SK-N-SH (cell line): ENCODE measurements around the gene SMIM41. TPM values are rescaled to one million over a fixed set of nuclear protein-coding genes. Genes with fewer than 3 reads are reported as not detected.

Experiments used
- CTCF ChIA-PET: fragments of 300-600, 350-600 bp; formaldehyde crosslinking; extraction: SDS; loops from one replicate; lab custom pipeline; 2021; lab: Yijun Ruan, JAX
- POLR2A ChIA-PET: fragments of 350-600 bp; sonication (Branson Sonifier 250); formaldehyde crosslinking; extraction: SDS; loops from one replicate; lab custom pipeline; 2020; ENCODE audit warnings: antibody characterized with exemption, inconsistent platforms; lab: Yijun Ruan, JAX
- DNase-seq: peaks from one replicate; pipeline ENCODE4 v3.0.0; 2012
- H2AFZ ChIP-seq: fragments of 200-600 bp; sonication (generic); 2 replicates; pipeline ENCODE4 v1.8.1; 2016; ENCODE audit warnings: antibody characterized with exemption, mild to moderate bottlenecking, low read depth
- H3F3A ChIP-seq: fragments of 200-600 bp; sonication (generic); replicated peaks from 2 replicates; pipeline ENCODE3; 2016; ENCODE audit warnings: antibody characterized with exemption, mild to moderate bottlenecking; ENCODE audit not compliant: insufficient read depth
- H3K27ac ChIP-seq, 2 experiments: fragments of 200-500 bp in 1 of 2; fragments of 200-600 bp in 1 of 2; sonication (Bioruptor generic) in 1 of 2; sonication (generic), shearing (Covaris generic) in 1 of 2; 2 replicates each; pipeline versions ENCODE4 v1.5.1 to v1.6.1; 2014 to 2016; ENCODE audit warnings: low read depth in 2 of 2, inconsistent platforms in 1 of 2, low read length in 1 of 2, mild to moderate bottlenecking in 1 of 2, mixed read lengths in 1 of 2
- H3K27me3 ChIP-seq: fragments of 200-600 bp; sonication (generic), shearing (Covaris generic); 2 replicates; pipeline ENCODE4 v1.6.1; 2016; ENCODE audit warnings: mixed run types; ENCODE audit not compliant: insufficient read depth
- H3K36me3 ChIP-seq, 2 experiments: fragments of 200-500 bp in 1 of 2; fragments of 200-600 bp in 1 of 2; sonication (Bioruptor generic) in 1 of 2; sonication (generic) in 1 of 2; replicated peaks in 1 of 2; 2 replicates each; pipeline versions ENCODE3 to v1.5.1; 2014 to 2016; ENCODE audit warnings: low read length in 1 of 2, mild to moderate bottlenecking in 1 of 2; ENCODE audit not compliant: insufficient read depth in 2 of 2, control insufficient read depth in 1 of 2
- H3K4me1 ChIP-seq, 2 experiments: fragments of 200-500 bp in 1 of 2; fragments of 200-600 bp in 1 of 2; sonication (Bioruptor generic) in 1 of 2; sonication (generic), shearing (Covaris generic) in 1 of 2; 2 replicates each; pipeline versions ENCODE4 v1.5.1 to v1.6.1; 2014 to 2016; ENCODE audit warnings: low read depth in 1 of 2, low read length in 1 of 2, mixed run types in 1 of 2; ENCODE audit not compliant: insufficient read depth in 2 of 2, control insufficient read depth in 1 of 2
- H3K4me2 ChIP-seq: fragments of 200-600 bp; sonication (generic), shearing (Covaris generic); 2 replicates; pipeline ENCODE4 v1.6.1; 2017; ENCODE audit warnings: mixed run types
- H3K4me3 ChIP-seq, 2 experiments: fragments of 200-500 bp in 1 of 2; fragments of 200-600 bp in 1 of 2; sonication (Bioruptor generic) in 1 of 2; sonication (generic), shearing (Covaris generic) in 1 of 2; 2 replicates each; pipeline versions ENCODE4 v1.5.1 to v1.8.1; 2014 to 2016; ENCODE audit warnings: low read depth in 2 of 2, inconsistent platforms in 1 of 2, low read length in 1 of 2, mild to moderate bottlenecking in 1 of 2, mixed read lengths in 1 of 2, moderate library complexity in 1 of 2
- H3K79me2 ChIP-seq: fragments of 200-600 bp; sonication (generic); 2 replicates; pipeline ENCODE4 v1.8.1; 2017; ENCODE audit warnings: mild to moderate bottlenecking; ENCODE audit not compliant: insufficient read depth
- H3K9ac ChIP-seq: fragments of 200-600 bp; sonication (generic); 2 replicates; pipeline ENCODE4 v1.6.1; 2017; ENCODE audit warnings: mixed run types
- H3K9me2 ChIP-seq: fragments of 200-600 bp; sonication (generic); 2 replicates; pipeline ENCODE4 v1.6.1; 2017; ENCODE audit warnings: mixed run types
- H3K9me3 ChIP-seq: fragments of 200-600 bp; sonication (generic); 2 replicates; pipeline ENCODE4 v1.6.1; 2017; ENCODE audit warnings: mixed run types, mild to moderate bottlenecking, moderate library complexity
- H4K20me1 ChIP-seq: fragments of 200-600 bp; sonication (generic); 2 replicates; pipeline ENCODE4 v1.6.1; 2017; ENCODE audit warnings: mild to moderate bottlenecking, mixed run types; ENCODE audit not compliant: insufficient read depth
- EZH2phosphoT487 ChIP-seq: fragments of 200-600 bp; sonication (generic); IDR thresholded peaks from 2 replicates; pipeline ENCODE4 v1.6.1; 2017; ENCODE audit warnings: low read depth, mixed run types, mild to moderate bottlenecking, antibody characterized with exemption, moderate library complexity, borderline replicate concordance
- FOXJ3 ChIP-seq: sonication (generic); formaldehyde crosslinking; IDR thresholded peaks from 2 replicates; pipeline ENCODE4 v1.5.1; 2020; ENCODE audit warnings: mild to moderate bottlenecking, missing genetic modification reagents
- FOXM1 ChIP-seq: IDR thresholded peaks from 2 replicates; pipeline ENCODE4 v1.4.0; 2012; ENCODE audit warnings: low read depth, mild to moderate bottlenecking
- MEF2A ChIP-seq: IDR thresholded peaks from 2 replicates; pipeline ENCODE4 v1.4.0; 2012; ENCODE audit warnings: low read depth, borderline replicate concordance
- MXI1 ChIP-seq: IDR thresholded peaks from 2 replicates; pipeline ENCODE4 v1.6.1; 2012; ENCODE audit warnings: mild to moderate bottlenecking, low read depth, low read length, improper control_type of control experiment
- NFIC ChIP-seq: IDR thresholded peaks from 2 replicates; pipeline ENCODE4 v1.4.0; 2012; ENCODE audit warnings: borderline replicate concordance
- NRF1 ChIP-seq: IDR thresholded peaks from 2 replicates; pipeline ENCODE4 v1.6.1; 2012; ENCODE audit warnings: low read depth, mild to moderate bottlenecking, low read length
- RFX5 ChIP-seq: IDR thresholded peaks from 2 replicates; pipeline ENCODE4 v1.6.1; 2012; ENCODE audit warnings: mild to moderate bottlenecking, improper control_type of control experiment, low read length
- SMC3 ChIP-seq: IDR thresholded peaks from 2 replicates; pipeline ENCODE4 v1.6.1; 2012; ENCODE audit warnings: low read depth, low read length, improper control_type of control experiment
- TAF1 ChIP-seq: IDR thresholded peaks from 2 replicates; pipeline ENCODE4 v1.6.1; 2012; ENCODE audit warnings: low read depth, mild to moderate bottlenecking, low read length, moderate library complexity, borderline replicate concordance
- TCF12 ChIP-seq: IDR thresholded peaks from 2 replicates; pipeline ENCODE4 v1.4.0; 2012
- USF1 ChIP-seq: IDR thresholded peaks from 2 replicates; pipeline ENCODE4 v1.4.0; 2012; ENCODE audit warnings: low read depth, borderline replicate concordance
- YY1 ChIP-seq: IDR thresholded peaks from 2 replicates; pipeline ENCODE4 v1.4.0; 2012; ENCODE audit warnings: low read depth, mild to moderate bottlenecking
- WGBS: methylation state at CpG from one replicate; pipeline ENCODE4 v1.1.6; 2017; ENCODE audit warnings: low lambda C conversion rate; 5-methylcytosine and 5-hydroxymethylcytosine counted together
- polyA plus RNA-seq, 3 experiments: library from polyadenylated mRNA; depleted of rRNA; stranded (reverse); fragments of >200 nt; gene quantifications; 2 replicates each; pipeline ENCODE4 v1.2.3, GENCODE V29; 2012
- TF ChIP-seq, protein P1 (sequence below): fragments of 200-600 bp; sonication (generic); IDR thresholded peaks from 2 replicates; pipeline ENCODE4 v1.6.1; 2017; ENCODE audit warnings: antibody characterized with exemption, mild to moderate bottlenecking, moderate library complexity

SMIM41 gene
- polyA plus RNA-seq, 1 of the 3 experiments (the other 2 are of a cell fraction) = not detected

DNA sequence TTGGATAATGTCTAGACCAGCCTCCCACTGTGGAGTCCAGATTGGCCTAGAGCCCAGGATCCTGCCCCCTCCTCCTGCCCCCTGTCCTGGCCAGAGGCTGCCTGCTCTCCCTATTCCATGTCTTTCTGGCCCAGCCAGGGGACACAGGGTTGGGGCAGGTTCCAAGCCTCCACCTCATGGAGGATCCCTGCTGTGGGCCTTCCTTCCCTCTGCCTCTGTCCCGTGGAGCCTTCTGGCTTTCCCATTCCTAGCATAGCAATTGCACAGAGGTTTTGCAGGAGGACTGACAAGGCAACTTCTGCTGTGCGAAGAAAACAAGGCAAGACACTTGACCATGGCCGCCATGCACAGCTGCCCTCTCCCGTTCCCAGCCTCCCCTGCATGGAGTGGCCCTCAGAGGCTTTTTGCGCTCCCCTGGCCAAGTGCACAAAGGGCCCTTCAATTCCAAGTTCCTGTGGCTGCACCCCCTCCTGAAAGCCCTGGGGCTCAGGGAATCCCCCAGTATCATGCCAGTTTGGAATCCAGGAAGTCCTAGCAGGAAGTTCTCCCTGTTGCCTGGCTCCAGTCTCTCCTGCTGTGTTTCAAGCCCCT is 70.2 kb downstream of the SMIM41 start:
- peaks cover 14 to 36% of the 10 kb centered on the region in 2 experiments; a peak in 3 of 4 replicates for H3K4me1 ChIP-seq

GRCh38 chr12:52151153-52151836 is 71.8 kb downstream of the SMIM41 start:
- no peaks in the 10 kb centered on the region for H3K36me3 ChIP-seq
- DNase-seq = no peak
- no peaks in the 10 kb centered on the region for H4K20me1 ChIP-seq
- H3F3A ChIP-seq = peaks cover 14% of the 10 kb centered on the region
- H3K79me2 ChIP-seq = peaks cover 7% of the 10 kb centered on the region; the same call in 1 of the 2 replicates
- H3K4me1 ChIP-seq = peaks cover 14 to 34% of the 10 kb centered on the region in 2 experiments; a peak in 3 of 4 replicates
- H3K27me3 ChIP-seq = no peaks in the 10 kb centered on the region
- H3K9me3 ChIP-seq = no peaks in the 10 kb centered on the region
- 97% methylated on average over 10 of the region's 10 CpGs for WGBS
- no peak overlapping the region for H3K9ac ChIP-seq
- H3K9me2 ChIP-seq = no peaks in the 10 kb centered on the region
- H3K4me3 ChIP-seq = no peak overlapping the region
- ChIA-PET POLR2A (no interaction called here), CTCF (interaction anchor here (0.6 to 4.7 kb wide), 15 partner anchors 59 to 830 kb away, joined by 3 to 25 read pairs (median 3); no protein-coding TSS in a partner anchor)
- H2AFZ ChIP-seq = no peak overlapping the region
- no peak overlapping the region for H3K4me2 ChIP-seq
- H3K27ac ChIP-seq = no peak overlapping the region
- TF ChIP-seq FOXJ3 (CRISPR knock-in tag) (no peak), SMC3 (no peak), RFX5 (no peak), TAF1 (no peak), NRF1 (no peak), MEF2A (no peak), TCF12 (no peak), NFIC (no peak), USF1 (no peak)
- TF ChIP-seq, protein P1, sequence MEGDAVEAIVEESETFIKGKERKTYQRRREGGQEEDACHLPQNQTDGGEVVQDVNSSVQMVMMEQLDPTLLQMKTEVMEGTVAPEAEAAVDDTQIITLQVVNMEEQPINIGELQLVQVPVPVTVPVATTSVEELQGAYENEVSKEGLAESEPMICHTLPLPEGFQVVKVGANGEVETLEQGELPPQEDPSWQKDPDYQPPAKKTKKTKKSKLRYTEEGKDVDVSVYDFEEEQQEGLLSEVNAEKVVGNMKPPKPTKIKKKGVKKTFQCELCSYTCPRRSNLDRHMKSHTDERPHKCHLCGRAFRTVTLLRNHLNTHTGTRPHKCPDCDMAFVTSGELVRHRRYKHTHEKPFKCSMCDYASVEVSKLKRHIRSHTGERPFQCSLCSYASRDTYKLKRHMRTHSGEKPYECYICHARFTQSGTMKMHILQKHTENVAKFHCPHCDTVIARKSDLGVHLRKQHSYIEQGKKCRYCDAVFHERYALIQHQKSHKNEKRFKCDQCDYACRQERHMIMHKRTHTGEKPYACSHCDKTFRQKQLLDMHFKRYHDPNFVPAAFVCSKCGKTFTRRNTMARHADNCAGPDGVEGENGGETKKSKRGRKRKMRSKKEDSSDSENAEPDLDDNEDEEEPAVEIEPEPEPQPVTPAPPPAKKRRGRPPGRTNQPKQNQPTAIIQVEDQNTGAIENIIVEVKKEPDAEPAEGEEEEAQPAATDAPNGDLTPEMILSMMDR = no peak

More for the DNA sequence above, 70.2 kb downstream of the SMIM41 start:
- Histone ChIP-seq H3K36me3 (no peaks in the 10 kb centered on the region), H4K20me1 (no peaks in the 10 kb centered on the region), H3K9ac (peak overlapping the region; percentile 93; the same call in 1 of the 2 replicates), H3K27ac (peak overlapping the region in 1 of 2 experiments; percentile 91; a peak in 2 of 4 replicates), H3K9me3 (no peaks in the 10 kb centered on the region), H2AFZ (peak overlapping the region; percentile 63), H3K27me3 (no peaks in the 10 kb centered on the region), H3K9me2 (no peaks in the 10 kb centered on the region), H3F3A (peaks cover 14% of the 10 kb centered on the region), H3K4me2 (no peak overlapping the region), H3K79me2 (peaks cover 15% of the 10 kb centered on the region; the same call in 1 of the 2 replicates), H3K4me3 (no peak overlapping the region)
- CTCF ChIA-PET = interaction anchor here (0.6 to 4.7 kb wide), 8 partner anchors 10 to 732 kb away, joined by 3 to 25 read pairs (median 10); no protein-coding TSS in a partner anchor
- 89% methylated on average over 5 of the region's 5 CpGs for WGBS
- DNase-seq = peak; percentile 76
- TF ChIP-seq MXI1 (no peak), FOXJ3 (CRISPR knock-in tag) (no peak), FOXM1 (no peak), RFX5 (no peak), YY1 (no peak), EZH2phosphoT487 (no peak)
- POLR2A ChIA-PET = no interaction called here
